Suprapubic skin (tissue), 4 donors: ENCODE measurements around the gene SIDT1.

Experiments used
- POLR2A ChIP-seq, 2 donors: fragments of 450-650 bp; IDR thresholded peaks; one replicate each; pipeline ENCODE4 v1.6.1; 2017; ENCODE audit warnings: antibody characterized with exemption in 2 of 2, mild to moderate bottlenecking in 2 of 2, moderate library complexity in 2 of 2
- POLR2AphosphoS5 ChIP-seq, 3 donors: sonication (generic); formaldehyde crosslinking; IDR thresholded peaks; one replicate each; pipeline ENCODE4 v1.6.1; 2017; ENCODE audit warnings: antibody characterized with exemption in 3 of 3
- TF ChIP-seq, protein P1 (sequence below), 2 donors: fragments of 200-600 bp in 1 of 2; fragments of 450-650 bp in 1 of 2; sonication (generic) in 1 of 2; IDR thresholded peaks; one replicate each; pipeline ENCODE4 v1.5.1; 2016 to 2019; ENCODE audit warnings: antibody characterized with exemption in 2 of 2, mild to moderate bottlenecking in 1 of 2, moderate library complexity in 1 of 2

DNA sequence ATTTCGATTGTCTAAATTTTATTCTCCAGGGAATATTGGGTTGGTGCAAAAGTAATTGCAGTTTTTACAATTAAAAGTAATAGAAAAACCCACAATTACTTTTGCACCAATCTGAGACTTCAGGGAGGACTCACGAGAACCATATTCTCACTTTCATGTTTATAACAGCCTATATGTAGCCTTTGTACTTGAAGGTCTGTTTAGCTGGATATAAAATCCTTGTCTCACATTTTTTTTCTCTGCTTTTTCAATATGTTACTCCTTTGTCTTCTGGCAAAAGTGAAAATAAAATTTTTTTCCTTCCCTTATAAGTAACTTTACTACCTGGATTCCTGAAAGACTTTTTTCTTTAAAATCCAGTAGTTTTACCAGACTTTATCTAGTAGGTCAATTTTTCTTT, 9.2 kb downstream of the SIDT1 start:
- TF ChIP-seq POLR2AphosphoS5 (IDR thresholded peaks at IDR 0.05): no peak
- TF ChIP-seq, protein P1, sequence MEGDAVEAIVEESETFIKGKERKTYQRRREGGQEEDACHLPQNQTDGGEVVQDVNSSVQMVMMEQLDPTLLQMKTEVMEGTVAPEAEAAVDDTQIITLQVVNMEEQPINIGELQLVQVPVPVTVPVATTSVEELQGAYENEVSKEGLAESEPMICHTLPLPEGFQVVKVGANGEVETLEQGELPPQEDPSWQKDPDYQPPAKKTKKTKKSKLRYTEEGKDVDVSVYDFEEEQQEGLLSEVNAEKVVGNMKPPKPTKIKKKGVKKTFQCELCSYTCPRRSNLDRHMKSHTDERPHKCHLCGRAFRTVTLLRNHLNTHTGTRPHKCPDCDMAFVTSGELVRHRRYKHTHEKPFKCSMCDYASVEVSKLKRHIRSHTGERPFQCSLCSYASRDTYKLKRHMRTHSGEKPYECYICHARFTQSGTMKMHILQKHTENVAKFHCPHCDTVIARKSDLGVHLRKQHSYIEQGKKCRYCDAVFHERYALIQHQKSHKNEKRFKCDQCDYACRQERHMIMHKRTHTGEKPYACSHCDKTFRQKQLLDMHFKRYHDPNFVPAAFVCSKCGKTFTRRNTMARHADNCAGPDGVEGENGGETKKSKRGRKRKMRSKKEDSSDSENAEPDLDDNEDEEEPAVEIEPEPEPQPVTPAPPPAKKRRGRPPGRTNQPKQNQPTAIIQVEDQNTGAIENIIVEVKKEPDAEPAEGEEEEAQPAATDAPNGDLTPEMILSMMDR (IDR thresholded peaks at IDR 0.05): no peak
- TF ChIP-seq POLR2A (IDR thresholded peaks at IDR 0.05): no peak
